Spleen (tissue), 11 donors: Measurements from ENCODE around the gene R3HDML. TPM values are rescaled to one million over a fixed set of nuclear protein-coding genes. Genes with fewer than 3 reads are reported as not detected.

Experiments
- DNase-seq: peaks from one replicate; pipeline ENCODE4 v3.0.0-alpha.2; 2020
- H3K27ac ChIP-seq, 8 donors: fragments of 200-600 bp; sonication (generic) in 7 of 8; 1 replicate in 4 of 8; 2 replicates in 4 of 8; pipeline versions ENCODE4 v1.5.0 to v1.8.0; 2016 to 2021; ENCODE audit warnings: inconsistent platforms in 4 of 8, mild to moderate bottlenecking in 4 of 8, moderate library complexity in 1 of 8
- H3K27me3 ChIP-seq, 7 donors: fragments of 200-600 bp; sonication (generic) in 6 of 7; replicated peaks in 1 of 7; 1 replicate in 4 of 7; 2 replicates in 3 of 7; pipeline versions ENCODE4 v1.5.0 to v1.8.0; 2016 to 2021; ENCODE audit warnings: inconsistent platforms in 3 of 7, mild to moderate bottlenecking in 1 of 7
- H3K36me3 ChIP-seq, 6 donors: fragments of 200-600 bp; sonication (generic) in 5 of 6; 1 replicate in 4 of 6; 2 replicates in 2 of 6; pipeline versions ENCODE4 v1.5.0 to v1.8.0; 2016 to 2021; ENCODE audit warnings: inconsistent platforms in 2 of 6
- H3K4me1 ChIP-seq, 6 donors: fragments of 200-600 bp; sonication (generic) in 5 of 6; 1 replicate in 3 of 6; 2 replicates in 3 of 6; pipeline versions ENCODE4 v1.5.0 to v1.8.0; 2016 to 2021; ENCODE audit warnings: inconsistent platforms in 3 of 6
- H3K4me3 ChIP-seq, 8 donors: fragments of 200-600 bp; sonication (generic) in 7 of 8; 1 replicate in 4 of 8; 2 replicates in 4 of 8; pipeline versions ENCODE4 v1.5.0 to v1.8.0; 2016 to 2021; ENCODE audit warnings: inconsistent platforms in 4 of 8, mild to moderate bottlenecking in 4 of 8, moderate library complexity in 2 of 8
- H3K9me3 ChIP-seq, 8 donors: fragments of 200-600 bp; sonication (generic) in 7 of 8; 1 replicate in 4 of 8; 2 replicates in 4 of 8; pipeline versions ENCODE4 v1.5.0 to v1.8.0; 2016 to 2021; ENCODE audit warnings: inconsistent platforms in 4 of 8
- POLR2A ChIP-seq, 3 donors: fragments of 450-650 bp; IDR thresholded peaks; one replicate each; pipeline ENCODE4 v1.5.1; 2017; ENCODE audit warnings: antibody characterized with exemption in 3 of 3, mild to moderate bottlenecking in 1 of 3
- POLR2AphosphoS5 ChIP-seq, 3 donors: sonication (generic); formaldehyde crosslinking; IDR thresholded peaks; one replicate each; pipeline ENCODE4 v1.5.1; 2017; ENCODE audit warnings: antibody characterized with exemption in 3 of 3
- WGBS, 5 donors: extraction: QIAGEN DNeasy Blood & Tissue Kit in 3 of 5; methylation state at CpG; one replicate each; pipeline versions ENCODE4 v1.1.5 to v1.1.7; 2013 to 2018; 5-methylcytosine and 5-hydroxymethylcytosine counted together
- intact Hi-C: fragments of 100-400 bp; cut with DNase I; formaldehyde crosslinking; loops from one replicate; pipeline ENCODE4 v1.15.0; 2023; ENCODE audit warnings: low total_unique reads
- polyA plus RNA-seq, 3 donors: library from polyadenylated mRNA; stranded (reverse); fragments of 200-250 nt; gene quantifications; one replicate each; pipeline ENCODE4 v1.2.1, GENCODE V29; 2013
- total RNA-seq, 7 donors: library from RNA; depleted of rRNA in 3 of 7; stranded (reverse); fragments of >200 nt in 3 of 7; fragmentation: NEBNext Ultra II Directional in 4 of 7; extraction: Animal tissue kit (Norgen Biotek cat#: 25700) in 4 of 7; gene quantifications; one replicate each; pipeline versions ENCODE4 v1.1.0 to v1.2.1, GENCODE V29; 2016 to 2021
- TF ChIP-seq, protein P1 (sequence below), 11 experiments: fragments of 200-600 bp in 7 of 11; fragments of 450-650 bp in 4 of 11; sonication (generic) in 4 of 11; IDR thresholded peaks in 8 of 11; conservative IDR thresholded peaks in 3 of 11; 1 replicate in 7 of 11; 2 replicates in 4 of 11; pipeline versions ENCODE4 v1.4.0 to v1.8.0; 2016 to 2021; ENCODE audit warnings: antibody characterized with exemption in 11 of 11, inconsistent platforms in 4 of 11, mild to moderate bottlenecking in 1 of 11
- donor health status: healthy with polysubstance abuse.
- donor health status: DM: no; HTN: no; CAD: no; lungs with moderate emphysema.
- donor health status: DM: no; HTN: no; CAD: no.
- donor health status: Bipolar disorder and iron deficiency.
- donor health status: healthy.
- donor health status: DM: no; HTN: no; CAD: no.
- donor health status: DM: yes; HTN: yes; CAD: no.

R3HDML gene
- total and polyA plus RNA-seq, 10 donors = not detected

DNA sequence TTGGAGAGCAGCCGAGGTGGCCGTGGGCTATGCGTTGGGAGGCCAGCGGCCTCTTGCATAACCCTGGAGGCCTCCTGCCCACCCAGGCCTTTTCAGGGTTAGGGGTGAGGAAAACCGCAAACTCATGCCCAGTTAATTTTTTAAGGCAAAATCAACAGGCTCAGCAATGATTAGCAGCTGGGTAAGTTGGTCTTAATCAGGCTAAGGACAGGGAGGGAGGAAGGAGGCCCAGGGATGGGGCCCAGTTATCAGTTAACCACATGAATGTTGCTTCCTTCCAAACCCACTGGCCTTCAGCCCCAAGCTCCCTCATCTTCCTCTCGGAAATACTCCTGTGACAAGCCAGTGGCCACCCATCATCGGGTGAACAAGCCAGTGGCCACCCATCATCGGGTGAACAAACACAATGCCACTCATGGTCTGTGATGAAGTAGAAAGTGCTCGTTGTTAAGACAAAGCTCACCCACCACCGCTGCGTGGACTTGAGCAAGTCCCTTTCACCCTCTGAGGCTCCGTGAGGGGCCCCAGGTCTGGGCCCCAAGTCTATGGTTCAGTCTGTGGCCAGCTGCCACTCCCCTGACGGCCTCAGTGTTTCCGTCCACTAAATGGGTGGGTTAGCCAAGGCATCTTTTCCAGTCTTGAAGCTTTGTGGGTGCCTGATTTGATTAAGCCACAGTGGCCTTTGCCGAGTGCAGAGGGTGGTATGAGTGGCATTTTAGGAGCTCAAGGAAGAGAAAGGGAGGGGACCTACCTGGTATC lies 58.0 kb downstream of the R3HDML start:
- no peak for DNase-seq
- H3K27me3 ChIP-seq = peaks cover 0 to 35% (median 0%) of the 10 kb centered on the region in 7 donors
- 52 to 74% (median 69%) methylated on average over 11 to 15 of the region's 15 CpGs for WGBS, 5 donors
- no peak overlapping the region for H3K4me3 ChIP-seq
- no peaks in the 10 kb centered on the region for H3K9me3 ChIP-seq
- H3K36me3 ChIP-seq = no peaks in the 10 kb centered on the region
- intact Hi-C loops = no loop called here
- H3K4me1 ChIP-seq = no peaks in the 10 kb centered on the region
- TF ChIP-seq, protein P1, sequence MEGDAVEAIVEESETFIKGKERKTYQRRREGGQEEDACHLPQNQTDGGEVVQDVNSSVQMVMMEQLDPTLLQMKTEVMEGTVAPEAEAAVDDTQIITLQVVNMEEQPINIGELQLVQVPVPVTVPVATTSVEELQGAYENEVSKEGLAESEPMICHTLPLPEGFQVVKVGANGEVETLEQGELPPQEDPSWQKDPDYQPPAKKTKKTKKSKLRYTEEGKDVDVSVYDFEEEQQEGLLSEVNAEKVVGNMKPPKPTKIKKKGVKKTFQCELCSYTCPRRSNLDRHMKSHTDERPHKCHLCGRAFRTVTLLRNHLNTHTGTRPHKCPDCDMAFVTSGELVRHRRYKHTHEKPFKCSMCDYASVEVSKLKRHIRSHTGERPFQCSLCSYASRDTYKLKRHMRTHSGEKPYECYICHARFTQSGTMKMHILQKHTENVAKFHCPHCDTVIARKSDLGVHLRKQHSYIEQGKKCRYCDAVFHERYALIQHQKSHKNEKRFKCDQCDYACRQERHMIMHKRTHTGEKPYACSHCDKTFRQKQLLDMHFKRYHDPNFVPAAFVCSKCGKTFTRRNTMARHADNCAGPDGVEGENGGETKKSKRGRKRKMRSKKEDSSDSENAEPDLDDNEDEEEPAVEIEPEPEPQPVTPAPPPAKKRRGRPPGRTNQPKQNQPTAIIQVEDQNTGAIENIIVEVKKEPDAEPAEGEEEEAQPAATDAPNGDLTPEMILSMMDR (IDR thresholded peaks at IDR 0.05 in 8 of 11, conservative IDR thresholded peaks at IDR 0.05 in 3 of 11) = no peak
- TF ChIP-seq POLR2A (IDR thresholded peaks at IDR 0.05) (no peak), POLR2AphosphoS5 (IDR thresholded peaks at IDR 0.05) (no peak)
- H3K27ac ChIP-seq = no peak overlapping the region

DNA sequence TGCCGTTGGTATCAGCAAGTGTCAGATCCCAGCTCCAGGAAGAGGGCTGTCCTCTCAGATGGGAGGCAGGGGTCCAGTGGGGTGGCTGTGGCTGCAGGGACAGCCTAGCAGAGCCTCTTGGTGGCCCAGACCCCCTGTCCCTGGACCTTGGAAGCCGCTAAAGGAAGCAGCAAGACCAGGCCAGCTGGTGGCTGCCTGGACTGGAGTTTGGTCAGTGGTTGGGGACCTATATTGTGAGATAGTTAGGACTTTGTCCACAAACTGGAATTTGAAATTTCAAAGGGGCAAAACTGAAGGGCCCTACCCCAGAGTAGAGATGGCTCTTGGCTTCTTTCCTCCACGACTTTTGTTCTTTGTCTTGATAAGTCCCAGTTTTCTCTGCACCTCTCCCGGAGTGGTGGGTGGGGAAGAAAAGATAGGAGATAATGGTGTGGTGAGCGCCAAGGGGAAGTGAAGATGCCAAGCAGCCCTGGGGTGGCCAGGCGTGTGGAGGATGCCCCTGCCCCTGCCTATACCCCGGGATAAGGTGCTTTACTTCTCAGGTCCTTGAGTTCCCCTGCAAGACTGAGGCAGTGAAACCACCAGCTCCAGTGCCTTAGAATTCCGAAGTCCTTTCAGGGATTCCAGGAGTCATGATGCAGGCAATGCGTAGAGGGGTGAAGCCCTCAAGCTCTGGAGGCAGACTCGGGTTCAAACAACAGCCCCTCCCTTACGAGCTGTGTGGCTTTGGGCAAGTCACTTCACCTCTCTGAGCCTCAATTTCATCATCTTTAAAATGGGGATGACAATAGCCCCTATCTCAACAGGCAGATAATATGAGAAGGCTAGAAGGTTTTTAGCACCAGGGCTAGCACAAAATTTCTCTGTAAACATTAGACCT lies 58.9 kb downstream of the R3HDML start:
- no peaks in the 10 kb centered on the region for H3K9me3 ChIP-seq
- H3K4me3 ChIP-seq = no peak overlapping the region
- H3K27ac ChIP-seq = no peak overlapping the region
- no peak for DNase-seq
- 62 to 76% (median 66%) methylated on average over 10 to 11 of the region's 11 CpGs for WGBS, 5 donors
- no peaks in the 10 kb centered on the region for H3K4me1 ChIP-seq
- TF ChIP-seq, protein P1 (IDR thresholded peaks at IDR 0.05 in 8 of 11, conservative IDR thresholded peaks at IDR 0.05 in 3 of 11) = no peak
- TF ChIP-seq POLR2A (IDR thresholded peaks at IDR 0.05) = no peak
- no peak for TF ChIP-seq POLR2AphosphoS5 (IDR thresholded peaks at IDR 0.05)
- H3K27me3 ChIP-seq = peaks cover 0 to 29% (median 0%) of the 10 kb centered on the region in 7 donors
- no peaks in the 10 kb centered on the region for H3K36me3 ChIP-seq
- intact Hi-C loops = no loop called here

DNA sequence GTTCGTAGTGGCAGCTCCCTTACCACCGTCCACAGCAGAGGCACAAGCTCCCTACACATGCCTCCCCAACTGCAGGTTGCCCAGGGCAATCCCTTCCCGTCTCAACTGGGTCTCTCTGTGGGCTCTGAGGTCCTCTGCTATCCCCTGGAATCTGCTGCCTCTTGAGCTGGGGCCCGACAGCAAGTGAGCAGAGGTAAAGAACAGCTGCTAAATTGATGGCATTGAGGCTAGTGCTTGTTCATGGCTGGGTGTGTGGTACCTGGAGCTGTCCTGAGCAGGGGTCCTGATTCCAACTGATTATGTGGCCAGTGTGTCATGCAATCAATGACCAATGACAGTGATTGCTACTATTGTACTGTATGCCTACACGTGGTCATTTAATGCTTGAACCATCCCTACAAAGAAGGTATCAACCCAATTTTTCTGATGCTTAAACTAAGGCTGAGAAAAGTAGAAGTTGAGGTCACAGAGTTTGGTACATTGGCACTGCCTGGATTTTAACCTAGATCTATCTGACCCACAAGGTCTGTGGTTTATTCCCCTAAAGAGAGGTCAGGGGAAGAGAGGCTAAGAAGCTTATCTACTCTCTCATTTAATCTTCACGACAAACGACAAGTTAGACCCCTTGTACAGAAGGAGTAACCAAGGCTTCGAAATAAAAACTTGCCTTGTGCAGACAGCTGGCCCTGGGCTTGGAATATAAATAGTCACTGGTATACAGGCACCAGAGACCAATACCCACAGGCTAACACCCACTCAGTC lies 59.7 kb downstream of the R3HDML start:
- H3K4me1 ChIP-seq = no peaks in the 10 kb centered on the region
- no peak for DNase-seq
- intact Hi-C loops = no loop called here

More for the DNA sequence above, 59.7 kb downstream of the R3HDML start:
- WGBS, 5 donors = 56 to 72% (median 62%) methylated on average over 7 to 8 of the region's 8 CpGs
- H3K9me3 ChIP-seq = no peaks in the 10 kb centered on the region
- no peak overlapping the region for H3K27ac ChIP-seq
- H3K36me3 ChIP-seq = no peaks in the 10 kb centered on the region
- TF ChIP-seq POLR2A (IDR thresholded peaks at IDR 0.05) = no peak
- no peak for TF ChIP-seq POLR2AphosphoS5 (IDR thresholded peaks at IDR 0.05)
- TF ChIP-seq, protein P1 (IDR thresholded peaks at IDR 0.05 in 8 of 11, conservative IDR thresholded peaks at IDR 0.05 in 3 of 11) = no peak
- no peak overlapping the region for H3K4me3 ChIP-seq
- peaks cover 0 to 33% (median 0%) of the 10 kb centered on the region in 7 donors for H3K27me3 ChIP-seq
